ENCODE results near the gene ENG. TPM values are rescaled to one million over a fixed set of nuclear protein-coding genes. Genes with fewer than 3 reads are reported as not detected.
"Not testable (repeated sequence)": the region's sequence is repeated elsewhere in the genome, so short reads cannot be mapped to it uniquely, and the experiment has no call there.

The ENG gene
- total and polyA plus RNA-seq, 2 donors from 2014 or later, result 135 to 158 TPM

DNA sequence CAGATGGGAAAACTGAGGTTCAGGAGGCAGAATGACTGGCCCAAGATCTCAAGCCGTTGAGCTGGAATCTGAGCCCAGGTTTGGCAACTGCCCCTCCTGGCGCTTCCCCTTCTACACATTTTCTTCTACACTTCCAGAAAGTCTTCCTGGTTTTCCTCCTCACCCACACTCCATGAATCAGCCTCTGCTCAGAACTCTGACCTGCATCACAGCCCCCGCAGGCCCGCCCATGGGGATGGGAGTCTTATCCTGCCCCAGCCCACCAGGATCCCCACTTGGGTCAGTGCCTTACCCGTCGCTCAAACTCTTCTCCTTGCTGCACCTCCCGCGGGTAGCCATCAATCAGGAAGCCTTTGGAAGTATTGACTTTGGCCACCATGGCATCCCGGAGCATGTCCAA lies 17.1 kb upstream of the ENG start:
- FAIRE-seq, result no peak
- no peaks in the 10 kb centered on the region for H3K27me3 ChIP-seq (ENCODE audit: control insufficient read depth, insufficient read depth, low read length)
- no peak overlapping the region for H3K27ac ChIP-seq (ENCODE audit: low read depth in 2 of 2, low read length in 2 of 2)
- intact Hi-C loops (cut with DNase I), result no loop called here
- H3K4me1 ChIP-seq (ENCODE audit: control insufficient read depth in 2 of 3, insufficient read depth in 2 of 3, low read depth in 1 of 3, low read length in 3 of 3), result peaks cover 0 to 17% (median 0%) of the 10 kb centered on the region in 3 donors
- peaks cover 0 to 3% (median 0%) of the 10 kb centered on the region in 3 donors for H3K36me3 ChIP-seq (ENCODE audit: control insufficient read depth in 2 of 3, insufficient read depth in 3 of 3, low read length in 3 of 3)
- TF ChIP-seq, protein P1, sequence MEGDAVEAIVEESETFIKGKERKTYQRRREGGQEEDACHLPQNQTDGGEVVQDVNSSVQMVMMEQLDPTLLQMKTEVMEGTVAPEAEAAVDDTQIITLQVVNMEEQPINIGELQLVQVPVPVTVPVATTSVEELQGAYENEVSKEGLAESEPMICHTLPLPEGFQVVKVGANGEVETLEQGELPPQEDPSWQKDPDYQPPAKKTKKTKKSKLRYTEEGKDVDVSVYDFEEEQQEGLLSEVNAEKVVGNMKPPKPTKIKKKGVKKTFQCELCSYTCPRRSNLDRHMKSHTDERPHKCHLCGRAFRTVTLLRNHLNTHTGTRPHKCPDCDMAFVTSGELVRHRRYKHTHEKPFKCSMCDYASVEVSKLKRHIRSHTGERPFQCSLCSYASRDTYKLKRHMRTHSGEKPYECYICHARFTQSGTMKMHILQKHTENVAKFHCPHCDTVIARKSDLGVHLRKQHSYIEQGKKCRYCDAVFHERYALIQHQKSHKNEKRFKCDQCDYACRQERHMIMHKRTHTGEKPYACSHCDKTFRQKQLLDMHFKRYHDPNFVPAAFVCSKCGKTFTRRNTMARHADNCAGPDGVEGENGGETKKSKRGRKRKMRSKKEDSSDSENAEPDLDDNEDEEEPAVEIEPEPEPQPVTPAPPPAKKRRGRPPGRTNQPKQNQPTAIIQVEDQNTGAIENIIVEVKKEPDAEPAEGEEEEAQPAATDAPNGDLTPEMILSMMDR (IDR thresholded peaks at IDR 0.05; ENCODE audit: borderline replicate concordance, extremely low read depth, insufficient read depth), result no peak
- no peak overlapping the region for H3K9ac ChIP-seq (ENCODE audit: low read length in 3 of 3)
- H3K4me3 ChIP-seq (ENCODE audit: low read length in 3 of 3), result no peak overlapping the region
- no peaks in the 10 kb centered on the region for H3K9me3 ChIP-seq (ENCODE audit: control insufficient read depth in 2 of 3, insufficient read depth in 1 of 3, low read length in 3 of 3)
- no peak for DNase-seq

GRCh38 chr9:127870887-127871286 lies 16.4 kb upstream of the ENG start:
- Histone ChIP-seq H3K9ac (ENCODE audit: low read length in 3 of 3) (no peak overlapping the region), H3K27me3 (ENCODE audit: control insufficient read depth, insufficient read depth, low read length) (no peaks in the 10 kb centered on the region), H3K4me3 (ENCODE audit: low read length in 3 of 3) (no peak overlapping the region), H3K36me3 (ENCODE audit: control insufficient read depth in 2 of 3, insufficient read depth in 3 of 3, low read length in 3 of 3) (peaks cover 0 to 3% (median 0%) of the 10 kb centered on the region in 3 donors), H3K9me3 (ENCODE audit: control insufficient read depth in 2 of 3, insufficient read depth in 1 of 3, low read length in 3 of 3) (no peaks in the 10 kb centered on the region), H3K4me1 (ENCODE audit: control insufficient read depth in 2 of 3, insufficient read depth in 2 of 3, low read depth in 1 of 3, low read length in 3 of 3) (peaks cover 0 to 11% (median under 1%) of the 10 kb centered on the region in 3 donors), H3K27ac (ENCODE audit: low read depth in 2 of 2, low read length in 2 of 2) (no peak overlapping the region)
- no peak for FAIRE-seq
- TF ChIP-seq, protein P1 (IDR thresholded peaks at IDR 0.05; ENCODE audit: borderline replicate concordance, extremely low read depth, insufficient read depth), result no peak
- no peak for DNase-seq
- intact Hi-C loops (cut with DNase I), result no loop called here

DNA sequence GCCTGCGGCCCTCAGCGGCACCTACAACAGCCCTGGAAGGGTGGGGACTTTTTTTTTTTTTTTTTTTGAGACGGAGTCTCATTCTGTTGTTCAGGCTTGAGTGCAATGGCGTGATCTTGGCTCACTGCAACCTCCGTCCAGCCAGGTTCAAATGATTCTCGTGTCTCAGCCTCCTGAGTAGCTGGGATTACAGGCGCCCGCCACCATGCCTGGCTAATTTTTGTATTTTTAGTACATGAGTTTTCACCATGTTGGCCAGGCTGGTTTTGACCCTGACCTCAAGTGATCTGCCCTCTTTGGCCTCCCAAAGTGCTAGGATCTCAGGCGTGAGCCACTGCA lies 15.7 kb upstream of the ENG start:
- H3K4me3 ChIP-seq (ENCODE audit: low read length in 3 of 3); intact Hi-C loops (cut with DNase I): not testable (repeated sequence)

DNA sequence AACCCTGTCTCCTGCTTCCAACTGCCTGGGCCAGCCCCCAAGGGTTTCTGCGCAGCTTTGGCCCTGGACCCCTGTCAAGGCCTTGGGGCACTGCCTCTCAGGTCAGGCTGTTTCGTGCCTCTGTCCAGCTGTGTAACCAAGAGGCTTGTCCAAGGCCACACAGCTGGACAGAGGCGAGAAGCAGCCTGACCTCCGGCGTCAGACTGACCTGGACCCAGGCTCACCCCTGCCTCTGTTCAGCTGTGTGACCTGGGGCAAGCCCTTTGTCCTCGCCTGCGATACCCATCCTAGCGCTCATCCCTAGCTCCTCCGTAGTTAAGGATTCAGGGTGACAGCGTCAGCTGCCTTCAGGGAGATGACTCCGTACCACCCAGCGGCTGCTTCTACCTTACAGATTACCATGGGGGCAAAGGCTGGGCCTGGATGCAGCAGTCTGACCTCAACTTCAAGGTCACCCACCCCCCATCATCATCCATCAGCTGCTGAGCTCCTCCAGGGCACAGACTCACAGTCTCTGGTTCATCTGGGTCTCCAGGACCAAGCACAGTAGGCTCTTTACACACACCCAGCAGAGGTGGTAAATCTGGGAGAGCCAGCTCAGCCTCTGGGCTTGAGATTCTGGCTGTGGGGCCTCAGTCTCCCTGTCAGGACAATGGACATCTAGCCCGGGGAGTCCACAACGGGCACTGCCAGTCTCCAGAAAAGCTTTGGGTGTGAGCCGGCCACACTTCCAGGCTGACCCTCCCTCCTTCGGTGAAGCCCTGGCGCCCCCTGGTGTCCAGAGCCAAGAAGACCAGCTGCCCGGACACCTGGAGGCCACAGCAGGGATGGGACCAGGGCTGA lies 15.1 kb upstream of the ENG start:
- DNase-seq, result peak; percentile 88 to 96 (median 93)
- no peak for FAIRE-seq
- Histone ChIP-seq H3K27me3 (ENCODE audit: control insufficient read depth, insufficient read depth, low read length) (no peaks in the 10 kb centered on the region), H3K4me1 (ENCODE audit: control insufficient read depth in 2 of 3, insufficient read depth in 2 of 3, low read depth in 1 of 3, low read length in 3 of 3) (peaks cover 2 to 18% (median 4%) of the 10 kb centered on the region in 3 donors), H3K27ac (ENCODE audit: low read depth in 2 of 2, low read length in 2 of 2) (no peak overlapping the region), H3K4me3 (ENCODE audit: low read length in 3 of 3) (no peak overlapping the region), H3K9ac (ENCODE audit: low read length in 3 of 3) (no peak overlapping the region), H3K36me3 (ENCODE audit: control insufficient read depth in 2 of 3, insufficient read depth in 3 of 3, low read length in 3 of 3) (peaks cover 0 to 3% (median 0%) of the 10 kb centered on the region in 3 donors), H3K9me3 (ENCODE audit: control insufficient read depth in 2 of 3, insufficient read depth in 1 of 3, low read length in 3 of 3) (no peaks in the 10 kb centered on the region)
- TF ChIP-seq, protein P1 (IDR thresholded peaks at IDR 0.05; ENCODE audit: borderline replicate concordance, extremely low read depth, insufficient read depth), result peak; percentile 89
- intact Hi-C loops (cut with DNase I), result no loop called here

More for the DNA sequence above, 15.7 kb upstream of the ENG start:
- not testable (repeated sequence) for H3K9me3 ChIP-seq (ENCODE audit: control insufficient read depth in 2 of 3, insufficient read depth in 1 of 3, low read length in 3 of 3); H3K9ac ChIP-seq (ENCODE audit: low read length in 3 of 3); DNase-seq; H3K36me3 ChIP-seq (ENCODE audit: control insufficient read depth in 2 of 3, insufficient read depth in 3 of 3, low read length in 3 of 3); FAIRE-seq; H3K27me3 ChIP-seq (ENCODE audit: control insufficient read depth, insufficient read depth, low read length); H3K27ac ChIP-seq (ENCODE audit: low read depth in 2 of 2, low read length in 2 of 2)
- peaks cover 2 to 12% (median 3%) of the 10 kb centered on the region in 3 donors for H3K4me1 ChIP-seq (ENCODE audit: control insufficient read depth in 2 of 3, insufficient read depth in 2 of 3, low read depth in 1 of 3, low read length in 3 of 3)
